Measurements from ENCODE around the gene THUMPD1.
A peak's percentile ranks its signal among the peaks of the same experiment; 100 is the strongest.
"Not testable (repeated sequence)": the region's sequence is repeated elsewhere in the genome, so short reads cannot be mapped to it uniquely, and the experiment has no call there.

THUMPD1 gene

GRCh38 chr16:20763461-20764232 is 22.0 kb upstream of the THUMPD1 start, which contains the start of gene ACSM3:
TSS of gene ACSM3 (plus strand) at chr16:20764014. CDS start at chr16:20770035, 6,021 bp downstream.
- no peak for TF ChIP-seq JUND (IDR thresholded peaks at IDR 0.05; ENCODE audit: low read depth)
- in situ Hi-C loops (cut with HindIII; ENCODE audit: low pct_unique_long_range_greater_than_20kb, low sequenced_read_pairs), result no loop called here

GRCh38 chr16:20762404-20763123 is 20.9 kb upstream of the THUMPD1 start:
- DNase-seq (ENCODE audit: low read depth in 1 of 2, low spot score in 1 of 2), result no peak
- no peak for TF ChIP-seq JUND (IDR thresholded peaks at IDR 0.05; ENCODE audit: low read depth)
- in situ Hi-C loops (cut with HindIII; ENCODE audit: low pct_unique_long_range_greater_than_20kb, low sequenced_read_pairs), result no loop called here

More at GRCh38 chr16:20763461-20764232, 22.0 kb upstream of the THUMPD1 start, which contains the start of gene ACSM3:
- peak; percentile 78 to 92 for DNase-seq (ENCODE audit: low read depth in 1 of 2, low spot score in 1 of 2)

GRCh38 chr16:20761175-20761574 is 19.6 kb upstream of the THUMPD1 start:
- in situ Hi-C loops (cut with HindIII; ENCODE audit: low pct_unique_long_range_greater_than_20kb, low sequenced_read_pairs), result no loop called here
- TF ChIP-seq JUND (IDR thresholded peaks at IDR 0.05; ENCODE audit: low read depth), result no peak

GRCh38 chr16:20760346-20760745 is 18.7 kb upstream of the THUMPD1 start:
- in situ Hi-C loops (cut with HindIII; ENCODE audit: low pct_unique_long_range_greater_than_20kb, low sequenced_read_pairs), result no loop called here
- TF ChIP-seq JUND (IDR thresholded peaks at IDR 0.05; ENCODE audit: low read depth), result no peak
- DNase-seq (ENCODE audit: low read depth in 1 of 2, low spot score in 1 of 2), result no peak

More at GRCh38 chr16:20761175-20761574, 19.6 kb upstream of the THUMPD1 start:
- DNase-seq (ENCODE audit: low read depth in 1 of 2, low spot score in 1 of 2), result no peak

- DNase-seq (ENCODE audit: low read depth in 1 of 2, low spot score in 1 of 2); in situ Hi-C loops (cut with HindIII; ENCODE audit: low pct_unique_long_range_greater_than_20kb, low sequenced_read_pairs): not testable (repeated sequence)
Observed at GRCh38 chr16:20755799-20756198, 14.2 kb upstream of the THUMPD1 start.

GRCh38 chr16:20755238-20755637 is 13.6 kb upstream of the THUMPD1 start:
- in situ Hi-C loops (cut with HindIII; ENCODE audit: low pct_unique_long_range_greater_than_20kb, low sequenced_read_pairs), result no loop called here
- no peak for DNase-seq (ENCODE audit: low read depth in 1 of 2, low spot score in 1 of 2)
- no peak for TF ChIP-seq JUND (IDR thresholded peaks at IDR 0.05; ENCODE audit: low read depth)

GRCh38 chr16:20753727-20754126 is 12.1 kb upstream of the THUMPD1 start:
- in situ Hi-C loops (cut with HindIII; ENCODE audit: low pct_unique_long_range_greater_than_20kb, low sequenced_read_pairs), result no loop called here
- no peak for TF ChIP-seq JUND (IDR thresholded peaks at IDR 0.05; ENCODE audit: low read depth)
- no peak for DNase-seq (ENCODE audit: low read depth in 1 of 2, low spot score in 1 of 2)

- no peak for DNase-seq (ENCODE audit: low read depth in 1 of 2, low spot score in 1 of 2)
- in situ Hi-C loops (cut with HindIII; ENCODE audit: low pct_unique_long_range_greater_than_20kb, low sequenced_read_pairs), result no loop called here
- TF ChIP-seq JUND (IDR thresholded peaks at IDR 0.05; ENCODE audit: low read depth), result no peak
Observed at GRCh38 chr16:20750558-20750957, 8.9 kb upstream of the THUMPD1 start.

GRCh38 chr16:20749474-20749873 is 7.9 kb upstream of the THUMPD1 start:
- in situ Hi-C loops (cut with HindIII; ENCODE audit: low pct_unique_long_range_greater_than_20kb, low sequenced_read_pairs), result no loop called here
- DNase-seq (ENCODE audit: low read depth in 1 of 2, low spot score in 1 of 2), result no peak
- TF ChIP-seq JUND (IDR thresholded peaks at IDR 0.05; ENCODE audit: low read depth), result no peak

GRCh38 chr16:20747030-20747816 is 5.6 kb upstream of the THUMPD1 start:
- no peak for TF ChIP-seq JUND (IDR thresholded peaks at IDR 0.05; ENCODE audit: low read depth)
- in situ Hi-C loops (cut with HindIII; ENCODE audit: low pct_unique_long_range_greater_than_20kb, low sequenced_read_pairs), result no loop called here
- no peak for DNase-seq (ENCODE audit: low read depth in 1 of 2, low spot score in 1 of 2)

- TF ChIP-seq JUND (IDR thresholded peaks at IDR 0.05; ENCODE audit: low read depth), result no peak
- no peak for DNase-seq (ENCODE audit: low read depth in 1 of 2, low spot score in 1 of 2)
- in situ Hi-C loops (cut with HindIII; ENCODE audit: low pct_unique_long_range_greater_than_20kb, low sequenced_read_pairs), result no loop called here
Observed at GRCh38 chr16:20746461-20746860, 4.8 kb upstream of the THUMPD1 start.

- no peak for TF ChIP-seq JUND (IDR thresholded peaks at IDR 0.05; ENCODE audit: low read depth)
- no peak for DNase-seq (ENCODE audit: low read depth in 1 of 2, low spot score in 1 of 2)
- in situ Hi-C loops (cut with HindIII; ENCODE audit: low pct_unique_long_range_greater_than_20kb, low sequenced_read_pairs), result no loop called here
Observed at GRCh38 chr16:20744922-20745440, 3.4 kb upstream of the THUMPD1 start.

Data from T47D (cell line).